Ovary (tissue), 3 donors: ENCODE results near the gene CCDC149.

Experiments used
- EP300 ChIP-seq: sonication (generic); formaldehyde crosslinking; IDR thresholded peaks from one replicate; pipeline ENCODE4 v1.6.1; 2017; ENCODE audit warnings: antibody characterized with exemption
- TF ChIP-seq, protein P1 (sequence below), 3 donors: fragments of 450-650 bp in 2 of 3; fragments of 200-600 bp in 1 of 3; IDR thresholded peaks; one replicate each; pipeline versions ENCODE4 v1.5.1 to v1.8.0; 2016 to 2022; ENCODE audit warnings: antibody characterized with exemption in 3 of 3, mild to moderate bottlenecking in 1 of 3
- donor health status: DM: no; HTN: no; CAD: no.

DNA sequence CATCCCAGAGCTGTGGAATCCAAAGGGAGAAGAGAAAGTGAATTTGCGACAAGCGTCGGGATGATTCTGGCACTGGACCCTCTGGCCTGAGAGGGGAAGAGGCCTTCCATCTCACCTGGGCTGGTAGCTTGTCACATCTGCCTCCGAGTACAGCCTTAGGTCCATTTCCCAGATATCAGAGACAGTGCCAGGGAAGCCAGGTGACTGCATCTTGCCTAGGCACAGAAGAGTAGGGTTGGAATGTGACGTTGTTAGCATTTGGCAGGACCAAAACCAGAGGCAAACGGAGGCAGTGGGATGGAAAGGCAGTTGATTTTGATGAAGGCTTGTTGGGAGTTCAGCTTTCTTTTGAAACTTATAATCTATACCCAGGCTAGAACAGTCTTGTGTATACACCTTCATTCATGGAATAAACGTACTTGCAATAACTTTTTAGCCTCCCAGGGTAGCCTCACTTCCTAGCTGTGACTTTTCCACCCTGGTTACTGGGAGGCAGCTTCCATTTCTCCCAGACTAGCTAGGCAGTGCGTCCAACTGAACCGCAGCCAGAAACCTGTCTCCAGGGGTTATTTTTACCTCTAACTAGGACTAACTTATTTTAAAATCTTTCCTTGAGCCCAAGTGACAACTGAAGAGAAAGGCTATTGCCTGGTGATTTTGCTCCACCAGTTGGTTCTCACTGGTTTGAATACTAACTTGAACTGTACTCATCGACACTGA is 111.5 kb downstream of the CCDC149 start:
- TF ChIP-seq, protein P1, sequence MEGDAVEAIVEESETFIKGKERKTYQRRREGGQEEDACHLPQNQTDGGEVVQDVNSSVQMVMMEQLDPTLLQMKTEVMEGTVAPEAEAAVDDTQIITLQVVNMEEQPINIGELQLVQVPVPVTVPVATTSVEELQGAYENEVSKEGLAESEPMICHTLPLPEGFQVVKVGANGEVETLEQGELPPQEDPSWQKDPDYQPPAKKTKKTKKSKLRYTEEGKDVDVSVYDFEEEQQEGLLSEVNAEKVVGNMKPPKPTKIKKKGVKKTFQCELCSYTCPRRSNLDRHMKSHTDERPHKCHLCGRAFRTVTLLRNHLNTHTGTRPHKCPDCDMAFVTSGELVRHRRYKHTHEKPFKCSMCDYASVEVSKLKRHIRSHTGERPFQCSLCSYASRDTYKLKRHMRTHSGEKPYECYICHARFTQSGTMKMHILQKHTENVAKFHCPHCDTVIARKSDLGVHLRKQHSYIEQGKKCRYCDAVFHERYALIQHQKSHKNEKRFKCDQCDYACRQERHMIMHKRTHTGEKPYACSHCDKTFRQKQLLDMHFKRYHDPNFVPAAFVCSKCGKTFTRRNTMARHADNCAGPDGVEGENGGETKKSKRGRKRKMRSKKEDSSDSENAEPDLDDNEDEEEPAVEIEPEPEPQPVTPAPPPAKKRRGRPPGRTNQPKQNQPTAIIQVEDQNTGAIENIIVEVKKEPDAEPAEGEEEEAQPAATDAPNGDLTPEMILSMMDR (IDR thresholded peaks at IDR 0.05) = no peak
- no peak for TF ChIP-seq EP300
